Measurements from ENCODE around the gene AKAP13. TPM values are rescaled to one million over a fixed set of nuclear protein-coding genes. Genes with fewer than 3 reads are reported as not detected.
A peak's percentile ranks its signal among the peaks of the same experiment; 100 is the strongest.

The AKAP13 gene
- polyA plus RNA-seq, 3 donors = 47.9 to 99.7 (median 92.6) TPM

- H3K36me3 Mint-ChIP-seq = peaks cover 84 to 100% of the 10 kb centered on the region in 2 donors
- Histone ChIP-seq H2AFZ (ENCODE audit: insufficient read depth, low read depth, low read length, poor library complexity, severe bottlenecking) (no peak overlapping the region), H3K36me3 (replicated peaks in 1 of 2; ENCODE audit: control insufficient read depth in 1 of 2, insufficient read depth in 2 of 2, low read length in 2 of 2) (peaks cover 97 to 100% of the 10 kb centered on the region in 2 donors), H3K4me2 (replicated peaks; ENCODE audit: extremely low read depth, low read length, poor library complexity, severe bottlenecking) (no peak overlapping the region), H3K27me3 (ENCODE audit: control insufficient read depth in 2 of 2, insufficient read depth in 2 of 2, low read length in 2 of 2) (no peaks in the 10 kb centered on the region), H3K4me1 (ENCODE audit: control insufficient read depth in 1 of 2, insufficient read depth in 2 of 2, low read length in 2 of 2) (no peaks in the 10 kb centered on the region), H3K4me3 (replicated peaks in 1 of 3; ENCODE audit: low read depth in 2 of 3, low read length in 3 of 3) (no peak overlapping the region), H4K20me1 (ENCODE audit: insufficient read depth, low read length) (peaks cover 100% of the 10 kb centered on the region), H3K27ac (ENCODE audit: low read depth in 1 of 2, low read length in 2 of 2) (peak overlapping the region in 1 of 2 donors; percentile 53), H3K9ac (ENCODE audit: insufficient read depth, low read length, poor library complexity, severe bottlenecking) (no peak overlapping the region), H3K9me3 (replicated peaks in 1 of 2; ENCODE audit: control insufficient read depth in 1 of 2, insufficient read depth in 1 of 2, low read length in 2 of 2) (no peaks in the 10 kb centered on the region), H3K79me2 (ENCODE audit: insufficient read depth, low read length) (peaks cover 12% of the 10 kb centered on the region)
- H3K27me3 Mint-ChIP-seq (ENCODE audit: low read depth in 3 of 3) = no peaks in the 10 kb centered on the region
- no peaks in the 10 kb centered on the region for H3K4me1 Mint-ChIP-seq
- no peaks in the 10 kb centered on the region for H3K9me3 Mint-ChIP-seq
- peak overlapping the region in 3 of 7 donors; percentile 51 to 67 (median 66) for H3K27ac Mint-ChIP-seq
- DNase-seq = no peak
- no CpG with 5 or more reads among the region's 3 CpGs for WGBS (ENCODE audit: insufficient coverage)
- intact Hi-C loops (cut with micrococcal nuclease) = no loop called here
- TF ChIP-seq, protein P1, sequence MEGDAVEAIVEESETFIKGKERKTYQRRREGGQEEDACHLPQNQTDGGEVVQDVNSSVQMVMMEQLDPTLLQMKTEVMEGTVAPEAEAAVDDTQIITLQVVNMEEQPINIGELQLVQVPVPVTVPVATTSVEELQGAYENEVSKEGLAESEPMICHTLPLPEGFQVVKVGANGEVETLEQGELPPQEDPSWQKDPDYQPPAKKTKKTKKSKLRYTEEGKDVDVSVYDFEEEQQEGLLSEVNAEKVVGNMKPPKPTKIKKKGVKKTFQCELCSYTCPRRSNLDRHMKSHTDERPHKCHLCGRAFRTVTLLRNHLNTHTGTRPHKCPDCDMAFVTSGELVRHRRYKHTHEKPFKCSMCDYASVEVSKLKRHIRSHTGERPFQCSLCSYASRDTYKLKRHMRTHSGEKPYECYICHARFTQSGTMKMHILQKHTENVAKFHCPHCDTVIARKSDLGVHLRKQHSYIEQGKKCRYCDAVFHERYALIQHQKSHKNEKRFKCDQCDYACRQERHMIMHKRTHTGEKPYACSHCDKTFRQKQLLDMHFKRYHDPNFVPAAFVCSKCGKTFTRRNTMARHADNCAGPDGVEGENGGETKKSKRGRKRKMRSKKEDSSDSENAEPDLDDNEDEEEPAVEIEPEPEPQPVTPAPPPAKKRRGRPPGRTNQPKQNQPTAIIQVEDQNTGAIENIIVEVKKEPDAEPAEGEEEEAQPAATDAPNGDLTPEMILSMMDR (IDR thresholded peaks at IDR 0.05) = no peak
- no peak overlapping the region for H3K4me3 Mint-ChIP-seq
Observed at GRCh38 chr15:85716261-85716660, 335.9 kb downstream of the AKAP13 start.

GRCh38 chr15:85717212-85717611 lies 336.8 kb downstream of the AKAP13 start:
- Histone ChIP-seq H3K27me3 (ENCODE audit: control insufficient read depth in 2 of 2, insufficient read depth in 2 of 2, low read length in 2 of 2) (no peaks in the 10 kb centered on the region), H2AFZ (ENCODE audit: insufficient read depth, low read depth, low read length, poor library complexity, severe bottlenecking) (no peak overlapping the region), H3K79me2 (ENCODE audit: insufficient read depth, low read length) (peaks cover 12% of the 10 kb centered on the region), H3K4me3 (replicated peaks in 1 of 3; ENCODE audit: low read depth in 2 of 3, low read length in 3 of 3) (no peak overlapping the region), H3K4me2 (replicated peaks; ENCODE audit: extremely low read depth, low read length, poor library complexity, severe bottlenecking) (no peak overlapping the region), H3K27ac (ENCODE audit: low read depth in 1 of 2, low read length in 2 of 2) (peak overlapping the region in 1 of 2 donors; percentile 53), H3K9me3 (replicated peaks in 1 of 2; ENCODE audit: control insufficient read depth in 1 of 2, insufficient read depth in 1 of 2, low read length in 2 of 2) (no peaks in the 10 kb centered on the region), H3K9ac (ENCODE audit: insufficient read depth, low read length, poor library complexity, severe bottlenecking) (no peak overlapping the region), H3K36me3 (replicated peaks in 1 of 2; ENCODE audit: control insufficient read depth in 1 of 2, insufficient read depth in 2 of 2, low read length in 2 of 2) (peaks cover 97 to 100% of the 10 kb centered on the region in 2 donors), H4K20me1 (ENCODE audit: insufficient read depth, low read length) (peaks cover 100% of the 10 kb centered on the region), H3K4me1 (ENCODE audit: control insufficient read depth in 1 of 2, insufficient read depth in 2 of 2, low read length in 2 of 2) (no peaks in the 10 kb centered on the region)
- peak overlapping the region in 2 of 7 donors; percentile 6 to 11 for H3K27ac Mint-ChIP-seq
- H3K4me1 Mint-ChIP-seq = no peaks in the 10 kb centered on the region
- TF ChIP-seq, protein P1 (IDR thresholded peaks at IDR 0.05) = no peak
- intact Hi-C loops (cut with micrococcal nuclease) = no loop called here
- 100% methylated on average over 1 of the region's 2 CpGs for WGBS (ENCODE audit: insufficient coverage)
- H3K27me3 Mint-ChIP-seq (ENCODE audit: low read depth in 3 of 3) = no peaks in the 10 kb centered on the region
- H3K36me3 Mint-ChIP-seq = peaks cover 83 to 100% of the 10 kb centered on the region in 2 donors
- H3K4me3 Mint-ChIP-seq = no peak overlapping the region
- DNase-seq = no peak
- no peaks in the 10 kb centered on the region for H3K9me3 Mint-ChIP-seq
